OCI-LY1 (cell line): ENCODE results near the gene SESN2.

ENCODE experiments used
- EZH2 ChIP-seq: fragments of 200-600 bp; sonication (generic), shearing (Covaris generic); IDR thresholded peaks from 2 replicates; pipeline ENCODE4 v1.8.0; 2017; ENCODE audit warnings: borderline replicate concordance, mixed run types, mild to moderate bottlenecking, antibody characterized with exemption, low read length, moderate library complexity, mixed read lengths
- TF ChIP-seq, protein P1 (sequence below): fragments of 200-600 bp; sonication (generic), shearing (Covaris generic); IDR thresholded peaks from 2 replicates; pipeline ENCODE4 v1.5.1; 2017; ENCODE audit warnings: mild to moderate bottlenecking, antibody characterized with exemption, low read length, moderate library complexity, mixed read lengths

DNA sequence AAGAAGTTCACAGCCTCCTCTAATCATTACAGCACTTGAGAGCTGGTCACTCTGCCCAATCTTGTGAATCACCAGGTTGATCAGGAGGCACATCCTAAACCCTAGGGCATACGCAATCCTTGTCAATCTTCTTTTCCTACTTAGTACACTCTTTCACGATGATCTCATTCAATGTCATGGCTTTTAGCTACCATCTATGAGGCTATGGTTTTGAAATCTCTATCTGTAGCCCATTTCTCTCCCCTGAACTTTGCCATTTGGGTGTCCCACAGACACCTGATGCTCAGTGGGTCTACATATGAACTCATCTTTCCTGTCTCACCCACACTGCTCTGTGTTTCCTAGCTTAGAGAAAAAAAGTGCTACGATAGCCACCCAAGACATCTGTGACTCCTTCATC lies 67.7 kb downstream of the SESN2 start:
- TF ChIP-seq, protein P1, sequence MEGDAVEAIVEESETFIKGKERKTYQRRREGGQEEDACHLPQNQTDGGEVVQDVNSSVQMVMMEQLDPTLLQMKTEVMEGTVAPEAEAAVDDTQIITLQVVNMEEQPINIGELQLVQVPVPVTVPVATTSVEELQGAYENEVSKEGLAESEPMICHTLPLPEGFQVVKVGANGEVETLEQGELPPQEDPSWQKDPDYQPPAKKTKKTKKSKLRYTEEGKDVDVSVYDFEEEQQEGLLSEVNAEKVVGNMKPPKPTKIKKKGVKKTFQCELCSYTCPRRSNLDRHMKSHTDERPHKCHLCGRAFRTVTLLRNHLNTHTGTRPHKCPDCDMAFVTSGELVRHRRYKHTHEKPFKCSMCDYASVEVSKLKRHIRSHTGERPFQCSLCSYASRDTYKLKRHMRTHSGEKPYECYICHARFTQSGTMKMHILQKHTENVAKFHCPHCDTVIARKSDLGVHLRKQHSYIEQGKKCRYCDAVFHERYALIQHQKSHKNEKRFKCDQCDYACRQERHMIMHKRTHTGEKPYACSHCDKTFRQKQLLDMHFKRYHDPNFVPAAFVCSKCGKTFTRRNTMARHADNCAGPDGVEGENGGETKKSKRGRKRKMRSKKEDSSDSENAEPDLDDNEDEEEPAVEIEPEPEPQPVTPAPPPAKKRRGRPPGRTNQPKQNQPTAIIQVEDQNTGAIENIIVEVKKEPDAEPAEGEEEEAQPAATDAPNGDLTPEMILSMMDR = no peak
- TF ChIP-seq EZH2 = no peak
